ENCODE measurements around the gene ASB8.

Gene ASB8

GRCh38 chr12:48157018-48157888 is at the start of gene ASB8:
ASB8 (minus strand) TSS chr12:48157515; CDS start chr12:48153496, 4,019 bp downstream.
- DNase-seq (ENCODE audit: low spot score), result peak; percentile 98

GRCh38 chr12:48203192-48203591 is 45.9 kb upstream of the ASB8 start, which contains the start of gene OR10AD1:
OR10AD1 (minus strand) TSS chr12:48203292; CDS start chr12:48203292, 0 bp downstream.
- DNase-seq (ENCODE audit: low spot score), result no peak

- no peak for DNase-seq (ENCODE audit: low spot score)
Measured at GRCh38 chr12:48202766-48203165, 45.5 kb upstream of the ASB8 start.

GRCh38 chr12:48201516-48201915 is 44.2 kb upstream of the ASB8 start:
- no peak for DNase-seq (ENCODE audit: low spot score)

DNA sequence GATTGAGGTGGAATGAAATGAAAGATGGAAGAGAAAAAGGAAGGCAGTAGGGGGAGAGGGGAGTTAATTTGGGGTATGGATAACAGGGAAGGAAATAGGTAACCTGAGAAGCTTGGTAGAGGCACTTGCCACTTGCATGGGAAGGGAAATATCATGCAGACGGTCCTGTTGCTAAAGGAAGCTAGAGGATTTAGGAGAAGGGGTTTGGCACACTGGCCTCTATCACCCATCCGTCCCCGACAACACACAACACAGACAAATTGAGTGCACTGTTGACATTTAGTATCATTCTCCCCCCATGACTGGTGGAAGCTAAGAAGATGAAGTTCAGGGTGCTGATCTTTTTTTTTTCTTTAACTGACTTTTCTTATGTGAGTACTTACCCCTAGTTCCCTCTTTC is 43.8 kb upstream of the ASB8 start:
- no peak for DNase-seq (ENCODE audit: low spot score)

GRCh38 chr12:48199774-48200221 is 42.5 kb upstream of the ASB8 start:
- DNase-seq (ENCODE audit: low spot score), result no peak

DNA sequence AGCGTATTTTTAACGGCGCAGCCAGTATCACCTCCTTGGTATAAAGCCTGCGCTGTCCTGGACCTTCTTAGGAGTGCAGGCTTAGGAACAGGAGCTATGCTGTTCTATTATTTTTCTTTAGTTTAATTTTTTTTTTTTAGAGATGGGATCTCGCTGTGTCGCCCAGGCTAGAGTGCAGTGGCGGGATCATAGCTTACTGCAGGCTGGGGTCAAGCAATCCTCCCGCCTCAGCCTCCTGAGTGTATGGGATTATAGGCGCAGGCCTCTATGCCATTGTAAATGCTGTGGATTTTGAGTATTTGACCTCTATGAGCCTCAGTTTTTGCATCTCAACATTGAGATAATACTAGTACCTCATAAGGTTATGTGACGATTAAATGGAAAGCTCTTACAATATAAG is 41.7 kb upstream of the ASB8 start:
- DNase-seq (ENCODE audit: low spot score), result no peak

- DNase-seq (ENCODE audit: low spot score), result no peak
Measured at GRCh38 chr12:48198672-48198971, 41.3 kb upstream of the ASB8 start.

- DNase-seq (ENCODE audit: low spot score), result peak; percentile 89
Measured at GRCh38 chr12:48197971-48198671, 40.8 kb upstream of the ASB8 start.

- DNase-seq (ENCODE audit: low spot score), result peak; percentile 26
Measured at GRCh38 chr12:48197549-48197970, 40.2 kb upstream of the ASB8 start.

DNA sequence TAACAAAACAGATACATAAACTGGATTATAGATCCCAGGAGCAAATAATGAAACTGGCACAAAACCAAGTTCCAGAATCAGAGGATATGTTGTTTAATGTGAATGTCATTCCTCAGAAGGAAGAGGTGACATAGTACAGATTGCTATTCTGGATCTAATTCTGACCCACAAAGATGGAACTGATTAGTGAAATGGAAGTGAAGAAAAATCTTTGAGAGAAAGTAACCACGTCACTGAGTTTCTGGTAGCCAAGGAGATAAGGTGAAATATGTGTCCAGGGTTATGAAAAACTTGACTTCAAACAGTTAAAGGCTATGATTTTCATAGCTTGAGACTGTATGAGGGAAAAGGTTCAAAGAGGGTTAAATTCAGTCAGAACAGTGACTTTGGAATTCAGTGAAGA is 37.5 kb upstream of the ASB8 start:
- DNase-seq (ENCODE audit: low spot score), result no peak

DNA sequence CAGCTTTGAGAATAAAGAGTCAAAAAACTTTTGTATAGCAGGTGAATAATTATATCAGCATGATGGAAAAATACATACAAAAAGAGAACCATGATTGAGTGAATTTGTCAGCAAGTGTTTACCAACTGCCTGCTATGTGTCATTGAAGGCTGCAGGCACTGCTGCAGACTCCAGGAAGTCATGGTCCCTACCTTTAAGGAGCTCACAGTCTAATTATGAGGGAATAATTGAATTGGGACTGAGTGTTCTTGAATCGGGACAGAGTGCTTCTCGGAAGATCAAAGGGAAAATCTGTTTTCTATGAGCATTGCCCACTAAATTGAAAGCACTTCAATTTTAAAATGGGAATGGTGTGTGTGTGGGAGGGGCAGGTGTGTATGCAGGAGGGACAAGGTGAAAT is 36.3 kb upstream of the ASB8 start:
- no peak for DNase-seq (ENCODE audit: low spot score)

DNA sequence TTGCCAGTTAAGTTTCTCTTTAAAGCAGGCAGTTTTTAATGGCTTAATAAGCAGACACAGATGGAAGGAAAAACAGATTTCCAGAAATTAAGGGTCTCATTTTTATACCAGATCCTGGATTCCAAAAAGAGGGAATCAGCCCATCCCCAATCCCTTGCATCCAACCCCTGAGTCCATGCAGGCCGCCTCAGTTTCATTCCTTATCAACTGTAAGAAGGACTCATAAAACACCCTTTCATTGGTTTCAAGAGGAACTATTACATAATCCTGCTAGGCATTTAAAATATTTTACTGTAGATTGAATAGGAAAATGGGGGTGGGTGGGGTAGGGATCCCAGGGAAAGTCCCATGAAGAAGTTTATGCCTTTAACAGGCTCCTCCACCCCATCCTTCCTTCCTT is 35.5 kb upstream of the ASB8 start:
- no peak for DNase-seq (ENCODE audit: low spot score)

DNA sequence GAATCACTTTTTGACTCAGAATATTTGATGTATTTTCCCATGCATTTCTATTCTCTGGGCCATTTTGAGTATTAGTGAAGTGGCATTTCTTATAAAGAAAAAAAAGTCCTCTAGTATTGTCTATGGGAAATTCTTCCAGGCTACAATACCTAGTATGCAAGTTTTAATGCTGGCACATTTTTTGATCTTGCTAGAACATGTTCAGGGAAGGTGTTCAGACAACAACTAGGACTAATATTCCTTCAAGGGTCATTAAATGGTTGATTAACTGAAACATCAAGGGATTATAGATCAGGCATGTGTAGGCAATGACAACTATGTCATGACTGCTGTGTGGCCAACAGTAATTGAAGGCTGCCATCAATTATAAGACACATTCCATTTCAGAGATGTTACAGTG is 33.8 kb upstream of the ASB8 start:
- no peak for DNase-seq (ENCODE audit: low spot score)

DNA sequence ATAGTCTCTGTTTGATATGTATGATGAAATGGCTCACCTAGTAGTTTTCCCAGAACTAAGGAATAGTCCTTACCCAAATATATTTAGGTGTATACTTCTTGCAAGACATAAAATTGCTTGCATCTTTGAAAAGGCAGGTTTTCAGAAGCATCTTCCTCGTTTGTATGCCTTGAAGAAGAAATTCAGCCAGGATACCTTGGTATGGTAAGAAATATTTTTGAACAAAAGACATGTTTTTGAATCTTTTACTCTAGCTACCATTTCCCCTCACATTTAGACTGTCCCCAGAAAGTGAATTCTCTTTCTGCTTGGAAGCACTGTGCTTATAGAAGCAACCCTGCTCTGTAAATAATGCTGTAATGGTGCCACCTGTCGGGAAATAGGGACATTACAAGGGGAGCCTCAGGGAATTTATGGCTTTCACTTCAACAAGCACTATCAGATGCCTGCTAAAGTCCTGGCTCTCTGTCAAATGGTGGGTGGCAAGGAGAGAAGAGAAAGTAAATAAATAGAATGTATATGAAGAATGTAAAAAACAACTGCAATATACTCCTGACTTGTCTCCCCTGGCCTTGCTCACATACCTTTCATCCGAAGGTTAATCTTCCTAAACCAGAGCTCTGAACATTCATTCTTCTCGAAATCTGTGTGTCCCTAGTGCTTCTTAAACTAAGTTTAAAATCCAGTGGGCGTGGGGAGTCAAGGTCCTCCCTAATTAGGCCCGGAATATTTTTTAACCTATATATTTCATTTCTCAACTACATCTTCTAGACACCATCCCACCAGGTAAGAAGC is 32.2 kb upstream of the ASB8 start:
- DNase-seq (ENCODE audit: low spot score), result peak; percentile 77

- DNase-seq (ENCODE audit: low spot score), result no peak
Measured at GRCh38 chr12:48187916-48188695, 30.8 kb upstream of the ASB8 start.

DNA sequence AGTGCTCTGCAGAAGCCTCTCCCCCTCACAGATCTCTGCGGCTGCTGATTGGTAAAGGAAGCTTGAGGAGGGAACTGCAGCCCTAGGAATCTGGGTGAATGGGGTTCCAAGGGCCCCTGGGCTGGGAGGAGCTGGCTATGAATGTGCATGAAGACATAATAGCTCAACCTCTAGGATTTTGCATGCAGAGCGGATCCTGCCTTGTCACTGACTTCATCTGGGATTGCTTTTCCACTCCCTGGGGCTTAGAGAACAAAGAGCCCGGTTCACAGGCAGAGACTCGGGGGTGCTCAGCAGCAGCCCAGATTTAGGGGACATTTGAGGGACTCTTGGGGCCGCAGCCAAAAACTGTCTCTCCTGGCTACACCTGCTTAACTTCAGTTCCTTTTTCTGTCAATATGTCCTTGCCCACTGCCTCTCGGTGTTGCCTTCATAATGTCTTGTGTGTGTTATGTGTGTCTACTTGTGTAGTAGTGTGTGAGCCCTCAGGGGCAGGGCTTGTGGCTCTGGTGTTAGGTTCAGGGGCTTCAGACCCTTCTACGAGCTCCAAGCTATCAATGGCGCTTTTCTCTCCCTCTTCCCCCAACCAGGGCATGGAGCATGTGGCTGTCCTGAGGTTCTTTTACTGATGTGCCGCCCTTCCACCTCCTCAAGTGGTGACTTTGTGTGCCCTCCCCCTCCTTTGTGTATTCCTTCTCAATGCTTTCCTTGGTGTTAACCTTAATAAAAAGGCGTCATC is 28.0 kb upstream of the ASB8 start:
- DNase-seq (ENCODE audit: low spot score), result no peak

DNA sequence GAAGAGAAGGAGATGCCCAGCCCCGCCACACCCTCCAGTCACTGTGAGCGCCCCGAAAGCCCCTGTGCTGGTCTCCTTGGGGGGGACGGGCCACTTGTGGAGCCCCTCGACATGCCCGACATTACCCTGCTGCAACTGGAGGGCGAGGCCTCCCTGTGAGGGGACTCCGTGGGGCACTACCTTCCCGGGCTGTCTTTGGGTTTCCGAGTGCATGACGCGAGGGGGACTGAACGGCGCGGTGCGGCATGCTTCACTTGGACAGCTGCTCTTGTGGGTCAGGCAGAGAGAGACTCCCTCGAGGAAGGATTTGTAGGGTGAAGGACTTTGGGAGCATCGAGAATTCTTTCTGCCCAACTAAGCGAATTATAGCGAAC is 27.2 kb upstream of the ASB8 start:
- DNase-seq (ENCODE audit: low spot score), result no peak

GRCh38 chr12:48183876-48184548 is 26.7 kb upstream of the ASB8 start:
- DNase-seq (ENCODE audit: low spot score), result no peak

- no peak for DNase-seq (ENCODE audit: low spot score)
Measured at GRCh38 chr12:48183091-48183875, 26.0 kb upstream of the ASB8 start, which contains the start of gene CCDC184. CCDC184 (plus strand) TSS chr12:48183644; CDS start chr12:48184123, 479 bp downstream.
